AG09309 (cell line): Measurements from ENCODE around the gene SDK2.

ENCODE experiments used
- DNase-seq: peaks from one replicate; pipeline ENCODE4 v3.0.0-alpha.2; 2010; ENCODE audit warnings: low read depth
- H3K4me3 ChIP-seq: 2 replicates; pipeline ENCODE4 v1.5.1; 2011; ENCODE audit warnings: mild to moderate bottlenecking, low read depth, low read length, moderate library complexity; ENCODE audit not compliant: control insufficient read depth
- TF ChIP-seq, protein P1 (sequence below): IDR thresholded peaks from 2 replicates; pipeline ENCODE4 v1.5.1; 2011; ENCODE audit warnings: mild to moderate bottlenecking, low read depth, low read length, inconsistent platforms; ENCODE audit not compliant: insufficient read depth, control insufficient read depth; ENCODE audit errors: missing control alignments

The SDK2 gene

DNA sequence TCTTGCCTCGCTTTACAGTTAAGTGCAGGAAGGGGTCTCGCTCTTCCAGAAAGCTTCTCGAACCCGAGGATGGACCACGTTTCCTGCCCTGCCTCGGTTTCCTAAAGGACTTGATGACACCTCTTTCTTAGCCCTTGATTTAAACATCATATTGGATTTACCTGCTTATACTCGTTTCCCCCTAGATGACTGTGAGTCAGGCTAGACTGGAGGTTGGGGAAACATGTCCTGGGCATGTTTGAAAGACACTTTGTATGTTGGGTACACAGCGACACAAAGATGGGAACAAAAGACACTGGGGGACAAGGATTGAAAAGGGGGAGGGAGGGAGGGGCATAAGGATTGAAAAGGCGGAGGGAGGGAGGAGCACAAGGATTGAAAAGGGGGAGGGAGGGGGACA, 30.0 kb downstream of the SDK2 start:
- DNase-seq, result no peak
- TF ChIP-seq, protein P1, sequence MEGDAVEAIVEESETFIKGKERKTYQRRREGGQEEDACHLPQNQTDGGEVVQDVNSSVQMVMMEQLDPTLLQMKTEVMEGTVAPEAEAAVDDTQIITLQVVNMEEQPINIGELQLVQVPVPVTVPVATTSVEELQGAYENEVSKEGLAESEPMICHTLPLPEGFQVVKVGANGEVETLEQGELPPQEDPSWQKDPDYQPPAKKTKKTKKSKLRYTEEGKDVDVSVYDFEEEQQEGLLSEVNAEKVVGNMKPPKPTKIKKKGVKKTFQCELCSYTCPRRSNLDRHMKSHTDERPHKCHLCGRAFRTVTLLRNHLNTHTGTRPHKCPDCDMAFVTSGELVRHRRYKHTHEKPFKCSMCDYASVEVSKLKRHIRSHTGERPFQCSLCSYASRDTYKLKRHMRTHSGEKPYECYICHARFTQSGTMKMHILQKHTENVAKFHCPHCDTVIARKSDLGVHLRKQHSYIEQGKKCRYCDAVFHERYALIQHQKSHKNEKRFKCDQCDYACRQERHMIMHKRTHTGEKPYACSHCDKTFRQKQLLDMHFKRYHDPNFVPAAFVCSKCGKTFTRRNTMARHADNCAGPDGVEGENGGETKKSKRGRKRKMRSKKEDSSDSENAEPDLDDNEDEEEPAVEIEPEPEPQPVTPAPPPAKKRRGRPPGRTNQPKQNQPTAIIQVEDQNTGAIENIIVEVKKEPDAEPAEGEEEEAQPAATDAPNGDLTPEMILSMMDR, result no peak
- H3K4me3 ChIP-seq, result no peak overlapping the region

DNA sequence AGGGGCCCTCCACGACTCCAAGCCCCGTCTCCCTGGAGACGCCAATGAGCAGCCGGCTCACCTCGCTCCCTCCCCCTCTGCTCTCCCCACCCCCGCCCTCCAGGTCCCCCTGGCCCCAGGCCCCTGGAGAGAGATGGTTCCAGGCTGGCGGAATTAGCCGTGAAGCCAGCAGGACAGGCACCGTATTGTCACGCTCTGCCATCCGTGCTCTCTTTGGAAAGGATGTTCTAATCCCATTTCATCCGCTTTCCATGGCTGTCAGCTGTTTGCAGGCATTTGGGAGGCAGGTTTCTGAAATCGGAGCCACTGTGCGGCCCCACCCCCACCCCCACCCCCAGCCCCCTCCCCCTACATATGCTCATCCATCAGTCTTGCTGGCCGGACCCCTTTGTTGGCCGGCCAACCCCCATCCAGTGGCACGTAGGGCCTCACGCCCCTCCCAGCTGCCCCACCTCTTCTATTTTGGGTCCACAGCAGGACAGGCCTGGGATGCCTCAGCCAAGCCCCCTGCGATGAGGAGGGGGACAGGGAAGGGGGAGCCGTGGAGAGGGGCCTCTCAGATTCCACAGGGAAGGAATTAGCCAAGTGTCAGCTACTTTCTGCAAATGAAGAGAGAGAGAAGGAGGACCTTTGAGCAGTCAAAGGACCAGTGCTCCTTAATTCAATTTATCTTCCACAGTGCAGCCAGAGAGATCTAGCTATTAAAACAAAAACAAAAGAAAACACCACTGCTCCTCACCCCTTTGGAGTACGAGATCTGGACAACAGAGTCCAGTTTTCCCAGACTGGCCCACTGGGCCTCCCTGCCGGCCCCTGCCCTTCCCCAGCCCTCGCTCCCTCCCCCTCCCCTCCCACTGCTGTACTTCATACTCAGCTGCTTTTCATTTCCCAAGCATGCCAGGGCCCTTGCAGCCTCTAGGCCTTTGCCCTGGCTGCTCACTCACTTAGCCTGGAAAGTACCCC, 30.7 kb downstream of the SDK2 start:
- TF ChIP-seq, protein P1, result no peak
- DNase-seq, result no peak

DNA sequence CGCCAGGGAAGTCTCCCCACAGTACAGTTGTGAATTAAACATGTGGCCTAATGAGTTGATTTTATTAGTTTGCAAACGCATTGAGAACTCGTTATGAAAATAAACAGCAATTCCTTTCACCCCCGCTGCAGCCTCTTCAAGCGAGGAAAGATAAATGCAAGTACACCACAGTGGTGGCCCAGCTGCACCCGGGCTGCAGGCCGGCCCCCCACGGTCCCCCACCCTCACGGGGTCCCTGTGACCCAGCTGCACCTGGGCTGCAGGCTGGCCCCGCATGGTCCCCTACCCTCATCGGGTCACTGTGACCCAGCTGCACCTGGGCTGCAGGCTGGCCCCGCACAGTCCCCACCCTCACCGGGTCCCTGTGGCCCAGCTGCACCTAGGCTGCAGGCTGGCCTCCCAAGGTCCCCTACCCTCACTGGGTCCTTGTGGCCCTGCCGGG, 32.2 kb downstream of the SDK2 start:
- no peak for DNase-seq
- TF ChIP-seq, protein P1, result no peak
- no peak overlapping the region for H3K4me3 ChIP-seq

More for the DNA sequence above, 30.7 kb downstream of the SDK2 start:
- H3K4me3 ChIP-seq, result no peak overlapping the region

DNA sequence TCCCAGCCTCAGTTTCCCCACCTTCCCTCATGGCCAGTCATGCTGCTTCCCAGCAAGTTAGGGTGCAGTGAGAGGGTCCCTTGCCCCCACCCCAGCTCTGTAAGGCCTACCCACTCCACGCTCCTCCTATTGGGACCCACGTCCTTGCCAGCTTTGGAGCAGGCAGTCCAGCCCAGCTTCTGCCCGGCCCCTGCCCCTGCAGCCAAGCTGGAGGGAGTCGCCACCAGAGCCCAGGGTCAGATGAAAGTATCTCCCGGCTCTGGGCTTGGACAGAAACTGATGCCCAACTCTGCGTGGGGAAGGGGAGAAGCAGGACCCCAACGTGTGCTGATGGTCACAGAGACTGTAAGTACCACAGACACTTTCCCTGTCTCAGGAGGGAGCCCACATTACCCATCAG, 32.6 kb downstream of the SDK2 start:
- DNase-seq, result no peak
- TF ChIP-seq, protein P1, result no peak
- H3K4me3 ChIP-seq, result no peak overlapping the region

DNA sequence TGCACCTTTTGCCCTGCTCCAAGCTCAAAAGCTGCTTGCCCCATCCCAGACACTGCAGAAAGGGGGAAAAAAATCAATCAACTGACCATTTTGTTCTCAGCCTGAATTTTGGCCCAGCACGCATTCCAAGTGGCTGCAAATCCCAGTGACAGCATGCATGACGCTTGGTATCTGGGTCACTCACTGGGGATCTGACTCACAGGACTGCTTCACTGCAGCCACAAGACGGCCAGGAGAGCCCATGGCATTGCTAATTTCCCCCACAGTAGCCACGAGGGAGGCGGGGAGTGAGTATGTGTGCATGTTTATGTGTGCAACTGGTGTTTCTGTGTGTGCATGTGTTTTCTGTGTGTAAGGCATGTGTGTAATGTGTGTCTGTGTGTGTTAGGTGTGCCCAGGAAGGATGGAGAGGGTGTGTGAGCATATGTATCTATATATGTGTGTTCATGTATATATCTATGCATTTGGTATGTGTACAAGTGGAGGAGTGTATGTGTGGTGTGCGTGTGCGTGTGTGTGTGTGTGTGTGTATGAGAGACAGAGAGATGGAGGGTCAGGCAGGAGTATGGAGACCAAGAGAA, 33.8 kb downstream of the SDK2 start:
- no peak overlapping the region for H3K4me3 ChIP-seq
- TF ChIP-seq, protein P1, result no peak
- DNase-seq, result no peak

DNA sequence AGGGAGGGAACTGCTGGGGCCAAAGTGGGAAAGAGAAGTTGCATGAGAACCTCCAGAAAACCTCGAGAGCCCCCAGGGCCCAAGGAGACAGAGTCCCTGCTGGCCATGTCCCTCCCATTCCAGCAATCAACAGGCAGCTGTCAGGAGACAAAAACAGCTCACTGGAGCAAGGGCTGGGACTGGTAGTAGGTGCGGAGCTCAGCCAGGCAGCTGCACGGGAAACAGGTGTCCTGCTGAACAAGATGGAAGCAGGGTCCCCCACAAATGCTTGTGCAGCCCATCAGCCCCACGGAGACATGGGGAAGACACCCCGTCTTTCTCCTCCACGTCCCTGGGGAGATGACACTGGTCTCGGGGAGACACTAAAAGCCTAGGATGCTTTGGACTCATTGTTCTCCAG, 34.5 kb downstream of the SDK2 start:
- TF ChIP-seq, protein P1, result no peak
- no peak overlapping the region for H3K4me3 ChIP-seq
- DNase-seq, result no peak
